Endothelial cell of umbilical vein (primary cell): Measurements from ENCODE around the gene ZNF649.

Source experiments
- POLR2A ChIP-seq: IDR thresholded peaks from 2 replicates; pipeline ENCODE4 v1.6.1; 2012; ENCODE audit warnings: low read depth, mild to moderate bottlenecking, control low read depth, low read length
- POLR2AphosphoS5 ChIP-seq: IDR thresholded peaks from 2 replicates; pipeline ENCODE4 v1.6.1; 2012; ENCODE audit warnings: low read depth, mild to moderate bottlenecking, control low read depth, low read length, moderate library complexity; ENCODE audit not compliant: insufficient read depth

GRCh38 chr19:51919606-51920005, 14.8 kb upstream of the ZNF649 start:
- TF ChIP-seq POLR2A (no peak), POLR2AphosphoS5 (no peak)
